Stimulated activated CD4-positive, alpha-beta T cell treated with anti-CD3 and anti-CD28 coated beads, Interleukin-2, amount 100 ng/mL, for 4 hours (primary cell): ENCODE data around the gene HMGN4.
A peak's percentile ranks its signal among the peaks of the same experiment; 100 is the strongest.

ENCODE experiments used
- DNase-seq: peaks from one replicate; pipeline ENCODE4 v3.0.0-alpha.2; 2020; ENCODE audit warnings: low read depth

HMGN4 gene

DNA sequence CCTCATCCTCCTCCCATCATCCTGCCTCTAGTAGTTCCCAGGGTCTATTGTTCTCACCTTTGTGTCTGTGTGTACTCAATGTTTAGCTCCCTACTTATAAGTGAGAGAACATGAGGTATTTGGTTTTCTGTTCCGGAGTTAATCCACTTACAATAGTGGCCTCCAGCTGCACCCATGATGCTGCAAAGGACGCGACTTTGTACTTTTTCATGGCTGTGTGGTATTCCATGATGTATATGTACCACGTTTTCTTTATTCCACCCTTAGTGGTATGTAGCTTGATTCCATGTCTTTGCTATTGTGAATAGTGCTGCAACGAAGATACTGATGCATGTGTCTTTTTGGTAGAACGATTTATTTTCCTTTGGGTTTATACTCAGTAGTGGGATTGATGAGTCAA lies 40.1 kb downstream of the HMGN4 start:
- no peak for DNase-seq

DNA sequence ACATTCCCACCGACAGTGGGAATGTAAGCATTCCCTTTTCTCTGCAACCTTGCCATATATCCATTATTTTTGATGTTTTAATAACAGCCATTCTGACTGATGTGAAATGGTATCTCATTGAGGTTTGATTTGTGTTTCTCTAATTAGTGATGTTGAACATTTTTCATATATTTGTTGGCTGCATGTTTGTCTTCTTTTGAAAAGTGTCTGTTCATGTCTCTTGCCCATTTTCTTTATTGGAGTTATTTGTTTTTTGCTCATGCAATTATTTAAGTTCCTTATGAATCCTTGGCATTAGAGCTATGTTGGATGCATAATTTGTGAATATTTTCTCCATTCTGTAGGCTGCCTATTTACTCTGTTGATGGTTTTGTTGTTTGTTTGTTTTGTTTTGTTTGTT lies 40.6 kb downstream of the HMGN4 start:
- DNase-seq = no peak

DNA sequence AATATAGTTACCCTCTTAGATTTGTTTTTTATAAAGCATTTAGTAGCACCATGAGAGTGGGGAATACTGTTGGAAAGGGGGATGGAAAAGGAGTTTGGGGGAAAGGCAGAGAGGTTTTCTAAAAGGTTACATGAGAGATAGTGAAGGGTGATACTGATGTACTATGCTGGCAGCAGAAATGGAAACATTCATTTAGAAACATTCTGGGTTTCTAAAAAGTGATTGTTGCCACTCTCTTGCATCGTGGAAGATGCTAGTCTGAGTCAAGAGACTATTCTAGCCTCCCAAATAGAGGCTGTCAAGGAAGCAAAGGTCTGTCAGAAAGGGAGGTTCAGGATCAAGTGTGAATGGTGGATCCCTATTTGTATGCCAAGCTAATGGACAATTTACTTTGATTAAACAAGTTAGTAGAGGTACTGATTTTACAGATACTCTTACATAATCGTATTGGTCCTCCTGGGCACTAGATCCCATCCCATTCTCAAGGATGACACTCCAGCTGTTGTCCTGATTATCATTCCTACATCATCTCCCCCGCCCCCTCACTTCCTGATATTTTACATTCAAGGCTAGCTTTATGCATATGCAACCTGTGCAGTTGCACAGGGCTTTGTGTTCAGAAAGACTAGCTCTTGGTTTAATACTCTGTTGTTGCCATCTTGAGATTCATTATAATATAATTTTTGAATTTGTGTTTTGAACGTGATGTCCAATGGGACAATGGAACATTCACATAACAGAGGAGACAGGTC lies 43.2 kb downstream of the HMGN4 start:
- no peak for DNase-seq

DNA sequence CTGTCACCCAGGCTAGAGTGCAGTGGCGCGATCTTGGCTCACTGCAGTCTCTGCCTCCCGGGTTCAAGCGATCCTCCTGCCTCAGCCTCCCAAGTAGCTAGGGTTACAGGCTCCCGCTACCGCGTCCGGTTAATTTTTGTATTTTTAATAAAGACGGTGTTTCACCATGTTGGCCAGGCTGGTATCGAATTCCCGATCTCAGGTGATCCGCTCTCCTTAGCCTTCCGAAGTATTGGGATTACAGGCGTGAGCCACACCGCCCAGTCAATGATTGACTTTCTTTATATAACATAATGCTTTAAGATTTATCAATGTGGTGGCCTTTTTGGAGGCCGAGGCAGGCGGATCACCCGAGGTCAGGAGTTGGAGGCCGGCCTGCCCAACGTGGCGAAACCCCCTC lies 50.8 kb downstream of the HMGN4 start:
- no peak for DNase-seq

DNA sequence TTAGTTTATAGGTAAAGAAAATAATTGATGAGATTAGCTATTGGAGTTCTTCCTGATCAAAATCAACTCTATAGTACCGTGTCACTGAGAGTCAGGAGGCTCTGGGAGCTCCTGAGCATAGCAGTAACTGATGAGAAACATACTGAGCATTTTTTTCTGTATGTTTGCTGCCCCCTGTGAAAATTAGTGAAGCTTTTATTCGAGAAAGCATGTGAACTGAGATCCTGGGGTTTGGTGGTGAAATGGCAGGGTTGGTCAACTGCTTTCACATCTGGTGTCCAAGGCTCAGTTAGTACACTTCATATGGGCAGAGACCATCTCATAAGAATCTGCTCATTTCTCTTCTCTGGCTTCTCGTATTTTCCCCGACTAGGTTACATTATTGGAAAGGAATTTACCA lies 54.5 kb downstream of the HMGN4 start:
- no peak for DNase-seq

DNA sequence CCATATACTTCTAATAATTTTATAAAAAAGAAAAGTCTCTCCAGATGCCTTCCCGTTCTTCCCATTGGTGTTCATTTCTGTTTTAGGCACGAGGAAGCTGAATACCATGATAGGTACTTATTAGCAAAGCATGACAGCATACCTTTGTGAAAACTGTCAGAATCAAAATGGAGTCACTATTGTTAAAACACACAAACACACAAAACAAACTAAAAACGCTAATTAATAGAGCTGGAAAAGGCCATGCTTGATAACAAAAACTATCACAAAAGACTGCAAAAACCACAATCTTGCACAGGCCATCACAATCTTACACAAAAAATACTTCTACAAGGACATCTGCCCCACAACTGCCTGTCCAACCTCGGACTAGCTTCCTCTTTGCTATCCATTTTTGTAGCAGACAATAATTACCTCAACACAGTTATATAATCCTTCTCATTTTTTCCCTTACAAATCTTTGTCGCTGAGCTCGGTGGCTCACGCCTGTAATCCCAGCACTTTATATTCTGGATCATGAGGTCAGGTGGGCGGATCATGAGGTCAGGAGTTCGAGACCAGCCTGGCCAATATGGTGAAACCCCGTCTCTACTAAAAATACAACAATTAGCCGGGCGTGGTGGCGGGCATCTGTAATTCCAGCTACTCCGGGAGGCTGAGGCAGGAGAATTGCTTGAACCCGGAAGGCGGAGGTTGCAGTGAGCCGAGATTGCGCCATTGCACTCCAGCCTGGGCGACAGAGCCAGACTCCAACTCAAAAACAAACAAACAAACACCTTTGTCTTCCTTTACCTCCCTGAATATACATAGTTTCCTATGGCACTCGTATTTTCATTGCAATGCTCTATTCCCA lies 55.3 kb downstream of the HMGN4 start:
- no peak for DNase-seq

DNA sequence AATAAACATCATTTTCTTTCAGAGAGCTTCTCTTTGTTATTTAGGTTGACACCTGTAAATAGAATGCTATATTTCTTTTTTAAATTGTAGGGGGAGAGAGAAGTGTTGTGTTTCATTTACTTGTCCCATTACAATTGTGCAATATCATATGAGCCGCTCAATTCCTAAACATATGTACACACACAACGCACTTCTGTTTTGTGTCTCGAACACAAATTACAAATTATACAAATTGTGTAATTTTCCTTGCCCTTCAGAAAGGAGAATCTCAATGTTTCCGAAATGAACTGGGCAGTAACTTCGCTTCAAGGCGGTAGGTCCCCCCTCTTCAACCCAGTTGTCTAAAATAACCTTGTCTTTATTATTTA lies 55.9 kb downstream of the HMGN4 start:
- DNase-seq = no peak

DNA sequence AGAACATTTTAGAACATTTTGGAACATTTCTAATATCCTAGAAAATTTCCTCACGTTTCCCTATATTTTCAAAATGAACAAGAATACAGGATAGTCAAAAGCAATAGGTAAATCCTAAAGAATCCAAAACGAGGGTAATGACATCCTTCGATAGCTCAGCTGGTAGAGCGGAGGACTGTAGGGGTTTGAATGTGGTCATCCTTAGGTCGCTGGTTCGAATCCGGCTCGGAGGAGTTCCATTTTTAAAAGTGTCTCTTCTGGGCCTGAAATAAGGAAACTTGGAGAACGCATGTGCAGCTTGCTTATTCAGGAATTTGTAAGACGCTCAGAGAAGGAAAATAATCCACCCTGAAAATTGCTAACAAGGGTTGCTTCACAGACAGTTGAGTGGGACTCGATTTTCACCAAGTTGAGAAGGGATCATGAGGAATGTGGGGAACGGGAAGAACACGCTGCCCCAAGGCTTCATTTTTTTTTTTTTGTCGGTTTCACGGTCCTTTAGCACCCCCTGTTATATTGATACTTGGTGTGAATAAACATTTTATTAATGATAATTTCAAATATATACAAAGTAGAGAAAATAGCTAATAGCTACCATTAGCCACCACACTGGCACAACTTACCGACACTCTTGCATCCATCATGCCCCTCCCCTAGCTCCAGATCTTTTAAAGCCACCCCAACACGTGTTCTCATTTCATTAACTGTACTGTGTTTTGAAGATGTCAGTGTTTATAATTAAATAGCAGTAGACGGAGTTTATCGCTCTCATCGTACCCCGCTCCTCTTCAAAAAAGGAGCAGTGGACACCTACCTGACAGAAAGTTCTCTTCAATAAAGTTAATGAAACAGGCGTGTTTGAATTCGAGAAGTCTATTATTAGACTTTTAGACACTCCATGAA lies 56.8 kb downstream of the HMGN4 start:
- DNase-seq = no peak

DNA sequence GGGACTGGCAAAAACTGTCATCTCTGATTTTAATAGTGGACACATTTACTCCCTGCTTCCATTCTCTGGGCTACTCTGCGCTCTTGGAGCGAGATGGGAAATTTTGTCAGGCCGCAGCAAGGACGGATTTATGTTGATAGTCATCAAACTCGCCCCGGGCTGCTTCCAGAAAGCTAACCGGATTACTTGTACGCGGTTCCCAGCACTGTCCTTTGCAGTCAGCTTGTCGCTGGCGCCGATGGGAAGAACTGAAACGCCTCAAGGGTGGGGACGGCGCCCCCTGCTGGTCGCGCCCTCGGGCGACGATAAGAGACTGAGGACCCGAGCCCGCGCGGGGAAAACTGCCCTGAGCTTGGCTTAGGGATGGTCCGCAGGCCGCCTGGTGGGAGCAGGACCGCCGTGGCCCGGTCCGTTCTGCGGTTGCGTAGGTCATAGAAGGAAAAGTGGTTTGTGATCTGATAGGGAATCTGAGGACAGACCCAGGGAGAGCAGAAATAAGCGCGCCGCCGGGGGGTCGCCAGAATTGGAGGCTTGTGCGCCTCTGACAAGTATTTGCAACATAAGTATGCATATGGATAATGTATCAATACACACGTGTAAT lies 57.6 kb downstream of the HMGN4 start:
- DNase-seq = peak; percentile 82
